UCSD-AML1 (cell line): ENCODE measurements around the gene LRRC4B.
A peak's percentile ranks its signal among the peaks of the same experiment; 100 is the strongest.
"Not testable (repeated sequence)": the region's sequence is repeated elsewhere in the genome, so short reads cannot be mapped to it uniquely, and the experiment has no call there.

Experiments used
- DNase-seq: peaks from one replicate; lab custom pipeline; 2025; ENCODE audit not compliant: unreplicated experiment; lab: John Stamatoyannopoulos, UW

Gene LRRC4B

GRCh38 chr19:50531171-50531612, 37.0 kb downstream of the LRRC4B start:
- DNase-seq, result no peak

GRCh38 chr19:50528052-50528451, 40.2 kb downstream of the LRRC4B start:
- DNase-seq, result not testable (repeated sequence)

DNA sequence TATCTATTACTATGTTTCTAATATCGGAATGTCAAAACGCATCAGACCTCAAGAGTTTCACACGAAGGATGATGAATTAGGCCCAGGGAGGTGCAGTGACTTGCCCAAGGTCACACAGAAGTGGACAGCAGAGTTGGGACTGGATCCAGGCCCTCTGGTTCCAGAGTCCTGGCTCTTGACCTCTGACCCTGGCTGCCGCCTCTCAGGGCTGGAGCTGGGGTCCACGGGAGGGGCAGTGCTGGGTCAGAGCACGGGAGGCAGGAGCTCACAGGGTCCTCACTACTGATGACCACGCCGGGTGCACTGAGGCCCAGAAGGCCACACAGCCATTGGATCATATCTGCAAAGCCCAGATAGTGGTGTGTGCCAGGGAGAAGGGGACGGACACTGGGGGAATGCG, 45.4 kb downstream of the LRRC4B start:
- DNase-seq, result no peak

DNA sequence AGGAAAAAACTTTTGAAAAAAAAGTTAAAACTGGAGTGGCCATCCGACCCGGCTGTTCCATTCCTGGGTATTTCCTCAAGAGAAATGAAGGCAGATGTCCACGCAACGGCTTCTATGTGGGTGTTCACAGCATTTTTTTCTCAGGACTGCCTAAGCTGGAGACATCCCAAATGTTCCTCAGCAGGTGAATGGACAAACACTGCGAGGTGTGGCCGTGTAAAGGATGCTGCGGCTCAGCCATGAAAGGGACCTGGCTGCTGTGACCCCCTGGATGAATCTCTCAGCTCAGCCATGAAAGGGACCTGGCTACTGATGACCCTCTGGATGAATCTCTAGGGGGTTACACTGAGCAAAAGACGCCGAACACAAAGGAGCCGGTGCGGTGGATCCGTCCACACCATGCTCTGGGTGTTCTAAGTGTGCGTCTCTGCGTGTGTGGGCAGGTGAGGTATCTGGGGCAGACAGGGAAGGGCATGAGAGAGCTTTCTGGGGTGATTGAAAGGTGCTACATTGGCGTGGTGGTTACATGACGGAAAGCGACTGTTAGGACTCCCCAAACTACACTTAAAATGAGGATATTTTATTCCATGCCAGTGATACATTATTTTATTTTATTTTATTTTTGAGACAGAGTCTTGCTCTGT, 47.3 kb downstream of the LRRC4B start:
- no peak for DNase-seq

- DNase-seq, result no peak
These were observed 49.1 kb downstream of the LRRC4B start for GRCh38 chr19:50519006-50519575.

DNA sequence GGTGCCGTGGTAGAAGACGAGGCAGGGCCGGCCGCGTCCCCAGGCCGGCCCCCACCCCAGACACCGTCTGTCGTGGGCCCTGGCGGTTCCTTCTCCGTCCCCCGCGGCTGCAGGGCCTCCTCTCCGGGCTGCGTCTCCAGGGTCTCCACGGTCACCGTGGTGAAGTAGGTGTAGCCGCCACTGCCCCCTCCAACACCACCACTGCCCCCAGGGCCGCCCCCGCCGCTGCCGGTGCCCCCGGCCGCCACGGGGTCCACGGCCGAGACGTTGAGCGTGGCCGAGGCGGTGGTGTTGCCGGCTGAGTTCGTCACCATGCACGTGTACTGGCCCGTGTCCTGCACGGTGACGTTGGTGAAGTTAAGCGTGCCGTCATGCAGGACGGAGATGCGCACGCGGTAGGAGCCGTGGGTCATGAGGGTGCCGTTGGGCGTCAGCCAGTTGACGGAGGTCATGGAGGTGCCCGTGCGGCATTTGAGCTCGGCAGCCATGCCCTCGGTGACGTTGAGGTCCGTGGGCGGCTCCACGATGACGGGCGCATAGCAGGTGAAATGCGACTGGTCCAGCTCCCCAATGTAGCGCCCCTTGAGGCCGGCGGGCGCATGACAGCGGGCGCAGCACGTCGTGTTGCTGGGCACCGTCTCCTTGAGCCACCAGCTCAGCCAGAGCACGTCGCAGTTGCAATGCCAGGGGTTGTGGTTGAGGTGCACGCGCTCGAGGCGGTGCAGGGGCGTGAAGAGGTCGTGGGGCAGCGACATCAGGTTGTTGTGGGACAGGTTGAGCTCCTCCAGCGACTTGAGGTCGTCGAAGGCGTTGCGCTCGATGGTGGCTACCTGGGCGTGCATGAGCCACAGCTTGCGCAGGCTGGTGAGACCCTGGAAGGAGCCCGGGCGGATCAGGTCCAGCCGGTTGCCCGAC, 49.9 kb downstream of the LRRC4B start:
- DNase-seq, result no peak

DNA sequence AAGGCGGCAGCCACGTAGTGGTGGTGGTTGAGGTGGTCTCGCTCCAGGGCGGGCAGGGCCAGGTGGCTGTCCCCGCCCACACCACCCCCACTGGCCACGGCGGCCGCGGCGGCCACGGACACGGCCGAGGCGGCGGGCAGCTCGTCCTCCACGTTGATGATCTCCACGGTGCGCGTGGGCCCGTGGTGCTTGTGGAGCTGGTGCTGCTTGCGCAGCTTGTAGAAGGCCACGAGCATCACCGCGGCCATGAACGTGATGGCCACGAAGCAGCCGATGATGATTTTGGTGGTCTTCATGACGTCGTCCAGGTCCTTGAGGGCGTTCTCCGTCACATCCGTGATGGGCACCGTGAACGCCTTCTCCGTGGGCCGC, 50.5 kb downstream of the LRRC4B start:
- no peak for DNase-seq

DNA sequence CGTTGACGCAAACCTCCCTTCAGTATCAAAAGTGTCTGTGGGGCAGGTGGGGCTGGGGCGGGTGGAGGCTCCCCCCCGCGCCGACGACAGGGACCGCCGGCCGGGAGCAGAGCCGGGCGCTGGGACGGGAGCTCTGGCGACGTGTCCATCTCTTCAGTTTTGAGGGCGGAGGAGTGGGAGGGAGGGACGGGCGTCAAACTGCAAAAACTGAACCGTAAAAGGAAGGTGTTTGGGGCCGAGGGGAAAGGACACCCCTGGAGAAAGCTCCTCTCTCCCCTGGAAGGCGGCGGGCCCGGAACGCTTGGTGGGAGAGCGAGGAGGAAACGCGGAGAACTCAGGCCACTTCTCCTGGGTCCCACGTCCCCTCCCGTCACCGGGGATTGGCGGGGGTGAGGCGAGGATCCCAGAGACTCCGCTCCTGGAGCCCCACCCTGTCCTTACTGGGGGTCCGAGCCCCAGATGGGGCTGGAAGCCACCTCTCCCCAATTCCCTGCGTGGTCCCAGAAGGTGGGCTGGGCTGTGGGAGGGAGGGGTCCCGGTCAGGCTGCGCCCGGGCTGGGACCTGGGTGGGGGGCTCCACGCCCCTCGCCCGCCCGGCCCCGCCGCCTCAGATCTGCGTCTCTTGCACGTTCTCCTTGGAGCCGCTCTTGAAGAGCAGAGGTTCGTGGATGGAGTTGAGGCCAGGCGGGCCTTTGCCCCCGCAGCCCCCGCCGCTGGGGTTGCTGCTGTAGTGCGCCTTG, 51.1 kb downstream of the LRRC4B start:
- DNase-seq, result no peak

DNA sequence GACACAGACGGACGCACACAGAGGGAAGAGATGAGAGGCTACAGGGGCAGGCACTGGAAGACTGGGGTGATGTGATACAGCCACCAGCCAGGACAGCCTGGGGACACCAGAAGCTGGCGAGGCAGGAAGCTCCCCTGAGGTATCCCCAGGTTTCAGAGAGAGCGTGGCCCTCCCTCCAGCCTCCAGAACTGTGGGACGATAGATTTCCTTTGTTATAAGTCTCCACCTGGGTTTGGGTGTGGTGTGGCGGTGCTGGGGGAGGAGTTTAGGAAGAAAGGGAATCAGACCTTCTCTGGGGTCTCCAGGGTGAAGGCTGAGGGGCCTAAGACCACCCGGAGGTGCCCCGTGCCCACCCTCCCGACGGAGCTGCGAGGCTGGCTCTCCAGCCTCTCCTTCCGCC, 51.8 kb downstream of the LRRC4B start:
- DNase-seq, result no peak

DNA sequence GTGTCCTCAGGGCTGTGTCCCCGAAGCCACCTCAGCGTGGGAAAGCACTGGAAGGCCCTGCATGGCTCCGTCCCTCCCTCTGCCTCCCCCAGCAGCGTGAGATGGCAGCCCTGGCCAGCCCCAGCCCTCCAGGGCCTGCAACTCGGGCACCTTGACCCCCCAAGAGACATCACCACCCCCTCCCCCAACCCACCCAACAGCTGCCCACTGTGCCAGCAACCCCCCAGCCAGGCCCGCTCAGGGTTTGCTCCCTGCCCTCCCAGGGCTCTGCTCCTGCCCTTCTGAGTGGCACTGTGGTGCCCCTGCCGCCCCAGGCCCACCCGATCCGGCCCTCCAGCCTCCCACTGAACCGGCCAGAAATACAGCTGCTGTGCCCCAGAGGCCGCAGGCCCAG, 53.1 kb downstream of the LRRC4B start:
- DNase-seq, result no peak

DNA sequence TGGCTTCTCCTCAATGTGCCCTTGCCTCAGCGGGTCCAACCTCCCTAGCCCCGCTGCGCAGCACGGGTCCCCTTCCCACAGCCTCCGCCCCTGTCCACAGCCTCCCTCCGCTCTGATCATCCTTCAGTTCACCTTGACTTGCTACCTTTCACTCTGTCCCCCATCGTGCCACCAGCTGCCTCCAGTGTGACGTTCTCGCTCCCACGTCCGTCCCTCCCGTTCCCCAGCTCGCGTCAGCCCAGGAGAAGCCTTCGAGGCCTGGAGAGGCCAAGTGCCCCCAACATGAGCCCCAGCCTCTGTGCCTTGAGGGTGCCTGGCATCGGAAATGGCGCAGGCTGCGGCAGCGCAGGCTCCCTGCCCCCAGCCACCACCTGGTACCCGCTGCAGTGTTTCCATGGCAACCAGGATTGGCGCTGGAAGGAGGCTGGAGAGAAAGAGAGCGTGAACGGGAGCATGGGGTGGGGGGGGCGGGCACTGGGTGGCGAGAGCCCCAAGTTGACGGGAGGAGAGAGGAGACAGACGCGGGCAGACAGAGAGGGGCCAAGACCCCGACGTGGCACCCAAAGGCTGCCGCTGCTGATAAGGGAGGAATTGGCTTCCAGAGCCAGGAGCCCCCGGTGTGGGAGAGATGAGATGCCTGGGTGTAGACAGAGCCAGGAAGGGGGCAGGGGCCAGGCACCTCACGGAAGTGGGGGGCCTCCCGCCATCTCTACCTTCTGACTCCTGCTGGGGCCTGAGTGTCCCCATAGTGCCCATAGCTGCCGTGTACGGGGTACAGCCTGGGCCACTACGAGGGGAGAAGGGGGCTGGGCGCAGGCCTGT, 53.7 kb downstream of the LRRC4B start:
- DNase-seq, result no peak

GRCh38 chr19:50513746-50514345, 54.4 kb downstream of the LRRC4B start, which contains the start of gene ASPDH:
Gene ASPDH, minus strand, starts transcription at chr19:50513913. Its CDS starts 90 bp downstream, at chr19:50513823.
- DNase-seq, result no peak

GRCh38 chr19:50512999-50513745, 55.1 kb downstream of the LRRC4B start:
- DNase-seq, result no peak

GRCh38 chr19:50512112-50512998, 55.9 kb downstream of the LRRC4B start:
- DNase-seq, result no peak

- DNase-seq, result peak; percentile 99
These were observed 57.0 kb downstream of the LRRC4B start, which contains the start of gene JOSD2 for GRCh38 chr19:50511069-50511822. Gene JOSD2, minus strand, starts transcription at chr19:50511191. Its CDS starts 760 bp downstream, at chr19:50510431.

- DNase-seq, result no peak
These were observed 57.6 kb downstream of the LRRC4B start for GRCh38 chr19:50510700-50511068.

DNA sequence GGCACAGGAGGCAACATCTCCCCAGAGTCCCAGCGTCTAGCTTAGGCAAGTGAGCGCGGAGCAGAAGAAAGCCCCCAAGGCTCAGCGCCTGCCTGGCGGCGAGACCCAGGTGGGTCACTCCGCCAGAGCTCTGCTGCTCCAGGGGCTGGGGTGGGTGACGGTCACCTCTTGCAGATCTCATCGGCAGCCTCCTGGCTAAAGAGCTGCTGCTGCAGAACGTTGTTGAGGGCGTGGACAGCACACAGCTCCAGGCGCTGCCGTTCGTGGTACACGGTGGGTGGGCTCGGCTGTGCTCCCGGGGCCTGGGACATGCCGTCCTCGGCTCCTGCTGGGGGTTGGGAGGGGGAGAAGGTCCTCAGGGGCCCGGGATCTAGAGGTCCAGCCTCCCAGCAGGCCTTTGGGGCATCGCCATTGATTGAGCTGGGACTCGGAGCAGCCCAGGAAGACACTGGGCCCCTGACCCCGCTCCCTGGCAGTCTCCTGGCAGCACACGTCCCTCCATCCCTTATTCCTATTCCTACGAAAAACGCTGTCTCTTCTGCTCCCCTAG, 58.0 kb downstream of the LRRC4B start:
- no peak for DNase-seq
